Measurements from ENCODE around the gene MET.

- no peak for TF ChIP-seq CTCF (conservative IDR thresholded peaks at IDR 0.05 in 1 of 2, IDR thresholded peaks at IDR 0.05 in 1 of 2; ENCODE audit: extremely low read depth in 1 of 2, insufficient read depth in 1 of 2, low read depth in 1 of 2, low read length in 2 of 2)
- TF ChIP-seq EZH2 (IDR thresholded peaks at IDR 0.05; ENCODE audit: borderline replicate concordance, low read length), result no peak
Measured at GRCh38 chr7:116726713-116727431, 54.9 kb downstream of the MET start.

Measured in mammary epithelial cell (primary cell).